ENCODE measurements around the gene TEDC2. TPM values are rescaled to one million over a fixed set of nuclear protein-coding genes. Genes with fewer than 3 reads are reported as not detected.

Gene TEDC2
- total and polyA plus RNA-seq, 10 of the 15 experiments (the other 5 are each of a cell fraction or from before 2014, with no cell fraction given) = 0.23 to 47.9 (median 19.1) TPM

DNA sequence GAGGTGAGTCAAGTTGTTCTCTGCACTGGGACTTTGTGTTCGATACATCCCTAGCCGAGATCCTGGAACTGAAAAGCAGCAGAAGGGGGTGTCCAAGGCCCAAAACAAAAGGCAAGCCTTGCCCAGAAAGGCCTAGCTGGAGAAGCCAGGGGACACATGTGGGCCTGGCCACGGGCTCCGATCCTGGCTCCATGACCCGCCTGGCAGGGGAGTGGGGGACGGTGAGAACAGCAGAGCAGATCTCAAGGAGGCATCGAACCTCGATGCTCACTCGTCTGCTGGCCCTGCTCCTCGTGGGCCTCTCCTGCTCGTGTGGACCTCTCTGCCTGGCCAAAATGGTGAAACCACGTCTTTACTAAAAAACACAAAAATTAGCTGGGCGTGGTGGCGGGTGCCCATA, 21.8 kb upstream of the TEDC2 start (continued):
- TF ChIP-seq PBX3 (IDR thresholded peaks at IDR 0.05; ENCODE audit: insufficient replicate concordance, low read depth, low read length) (no peak), BACH1 (IDR thresholded peaks at IDR 0.05; ENCODE audit: borderline replicate concordance) (no peak)
- TF ChIP-seq, protein P1, sequence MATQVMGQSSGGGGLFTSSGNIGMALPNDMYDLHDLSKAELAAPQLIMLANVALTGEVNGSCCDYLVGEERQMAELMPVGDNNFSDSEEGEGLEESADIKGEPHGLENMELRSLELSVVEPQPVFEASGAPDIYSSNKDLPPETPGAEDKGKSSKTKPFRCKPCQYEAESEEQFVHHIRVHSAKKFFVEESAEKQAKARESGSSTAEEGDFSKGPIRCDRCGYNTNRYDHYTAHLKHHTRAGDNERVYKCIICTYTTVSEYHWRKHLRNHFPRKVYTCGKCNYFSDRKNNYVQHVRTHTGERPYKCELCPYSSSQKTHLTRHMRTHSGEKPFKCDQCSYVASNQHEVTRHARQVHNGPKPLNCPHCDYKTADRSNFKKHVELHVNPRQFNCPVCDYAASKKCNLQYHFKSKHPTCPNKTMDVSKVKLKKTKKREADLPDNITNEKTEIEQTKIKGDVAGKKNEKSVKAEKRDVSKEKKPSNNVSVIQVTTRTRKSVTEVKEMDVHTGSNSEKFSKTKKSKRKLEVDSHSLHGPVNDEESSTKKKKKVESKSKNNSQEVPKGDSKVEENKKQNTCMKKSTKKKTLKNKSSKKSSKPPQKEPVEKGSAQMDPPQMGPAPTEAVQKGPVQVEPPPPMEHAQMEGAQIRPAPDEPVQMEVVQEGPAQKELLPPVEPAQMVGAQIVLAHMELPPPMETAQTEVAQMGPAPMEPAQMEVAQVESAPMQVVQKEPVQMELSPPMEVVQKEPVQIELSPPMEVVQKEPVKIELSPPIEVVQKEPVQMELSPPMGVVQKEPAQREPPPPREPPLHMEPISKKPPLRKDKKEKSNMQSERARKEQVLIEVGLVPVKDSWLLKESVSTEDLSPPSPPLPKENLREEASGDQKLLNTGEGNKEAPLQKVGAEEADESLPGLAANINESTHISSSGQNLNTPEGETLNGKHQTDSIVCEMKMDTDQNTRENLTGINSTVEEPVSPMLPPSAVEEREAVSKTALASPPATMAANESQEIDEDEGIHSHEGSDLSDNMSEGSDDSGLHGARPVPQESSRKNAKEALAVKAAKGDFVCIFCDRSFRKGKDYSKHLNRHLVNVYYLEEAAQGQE (IDR thresholded peaks at IDR 0.05; ENCODE audit: low read depth, low read length) = no peak

DNA sequence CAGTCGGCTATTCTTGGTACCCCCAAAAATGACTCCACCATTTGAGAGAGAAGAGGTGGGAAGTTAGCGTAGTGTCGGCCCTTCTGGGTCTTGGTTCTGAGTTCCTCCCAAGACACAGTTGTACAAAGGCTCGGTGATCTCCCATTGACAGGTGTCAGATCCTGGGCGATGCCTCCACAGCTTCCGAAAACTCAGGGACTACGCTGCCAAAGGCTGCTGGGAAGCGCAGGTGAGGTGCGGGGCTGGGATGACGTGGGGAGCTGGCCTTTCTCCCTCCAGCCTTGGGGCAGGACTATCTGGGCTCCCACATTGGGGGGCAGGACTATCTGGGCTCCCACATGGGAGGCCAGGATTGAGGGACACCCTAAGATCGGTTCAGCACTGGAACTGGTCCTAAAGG, 20.3 kb upstream of the TEDC2 start:
- BruUV-seq (replicated peaks) = no TSS peak
- 93% methylated on average over 11 of the region's 11 CpGs for WGBS (ENCODE audit: insufficient coverage, insufficient replicate concordance, low lambda C conversion rate, missing lambda C conversion rate)
- in situ Hi-C loops (cut with MboI) = no loop called here
- H3K9ac ChIP-seq (ENCODE audit: control insufficient read depth, insufficient read depth, low read length) = no peak overlapping the region
- ChIA-PET CTCF (interaction anchor here (0.8 to 2.0 kb wide), 4 partner anchors 9 to 132 kb away, joined by 3 to 7 read pairs (median 3); no protein-coding TSS in a partner anchor), RAD21 (ENCODE audit: unreplicated experiment) (interaction anchor here (1.6 kb wide), 1 partner anchor 29 kb away, joined by 3 read pairs; no protein-coding TSS in a partner anchor), SMC1A (ENCODE audit: uncharacterized antibody, unreplicated experiment) (interaction anchor here (1.2 to 2.5 kb wide), 3 partner anchors 10 to 62 kb away, joined by 3 to 10 read pairs (median 3); partner anchors contain the start of gene CCNF), POLR2A (interaction anchor here (2.3 kb wide), 1 partner anchor 20 kb away, joined by 9 read pairs; the partner anchor contains the start of gene TEDC2)
- no peak overlapping the region for H3K27ac ChIP-seq (ENCODE audit: control insufficient read depth, insufficient read depth)
- peaks cover 31 to 33% of the 10 kb centered on the region in 2 experiments for H3K36me3 ChIP-seq (ENCODE audit: control insufficient read depth in 2 of 2, insufficient read depth in 2 of 2, low read length in 1 of 2)
- H3K4me1 ChIP-seq (ENCODE audit: control insufficient read depth, insufficient read depth, low read length) = peaks cover 12% of the 10 kb centered on the region
- intact Hi-C loops (cut with micrococcal nuclease; ENCODE audit: unreplicated experiment) = no loop called here
- no peaks in the 10 kb centered on the region for H3K9me3 ChIP-seq (replicated peaks; ENCODE audit: control insufficient read depth, insufficient read depth, low read length)
- H4K20me1 ChIP-seq (ENCODE audit: control insufficient read depth, insufficient read depth) = no peaks in the 10 kb centered on the region
- FAIRE-seq (no peak), DNase-seq (ENCODE audit: low read depth, low spot score) (no peak), ATAC-seq (no peak)
- no peaks in the 10 kb centered on the region for H3K27me3 ChIP-seq (replicated peaks in 1 of 2; ENCODE audit: control insufficient read depth in 2 of 2, insufficient read depth in 2 of 2, low read length in 1 of 2)
- H3K4me3 ChIP-seq = no peak overlapping the region
- no peaks in the 10 kb centered on the region for H3K79me2 ChIP-seq (ENCODE audit: control insufficient read depth, insufficient read depth, low read length)
- H3K4me2 ChIP-seq (ENCODE audit: control insufficient read depth, insufficient read depth) = no peak overlapping the region
- no peak overlapping the region for H2AFZ ChIP-seq (ENCODE audit: control insufficient read depth, low read depth, low read length)
- TF ChIP-seq, protein P2, sequence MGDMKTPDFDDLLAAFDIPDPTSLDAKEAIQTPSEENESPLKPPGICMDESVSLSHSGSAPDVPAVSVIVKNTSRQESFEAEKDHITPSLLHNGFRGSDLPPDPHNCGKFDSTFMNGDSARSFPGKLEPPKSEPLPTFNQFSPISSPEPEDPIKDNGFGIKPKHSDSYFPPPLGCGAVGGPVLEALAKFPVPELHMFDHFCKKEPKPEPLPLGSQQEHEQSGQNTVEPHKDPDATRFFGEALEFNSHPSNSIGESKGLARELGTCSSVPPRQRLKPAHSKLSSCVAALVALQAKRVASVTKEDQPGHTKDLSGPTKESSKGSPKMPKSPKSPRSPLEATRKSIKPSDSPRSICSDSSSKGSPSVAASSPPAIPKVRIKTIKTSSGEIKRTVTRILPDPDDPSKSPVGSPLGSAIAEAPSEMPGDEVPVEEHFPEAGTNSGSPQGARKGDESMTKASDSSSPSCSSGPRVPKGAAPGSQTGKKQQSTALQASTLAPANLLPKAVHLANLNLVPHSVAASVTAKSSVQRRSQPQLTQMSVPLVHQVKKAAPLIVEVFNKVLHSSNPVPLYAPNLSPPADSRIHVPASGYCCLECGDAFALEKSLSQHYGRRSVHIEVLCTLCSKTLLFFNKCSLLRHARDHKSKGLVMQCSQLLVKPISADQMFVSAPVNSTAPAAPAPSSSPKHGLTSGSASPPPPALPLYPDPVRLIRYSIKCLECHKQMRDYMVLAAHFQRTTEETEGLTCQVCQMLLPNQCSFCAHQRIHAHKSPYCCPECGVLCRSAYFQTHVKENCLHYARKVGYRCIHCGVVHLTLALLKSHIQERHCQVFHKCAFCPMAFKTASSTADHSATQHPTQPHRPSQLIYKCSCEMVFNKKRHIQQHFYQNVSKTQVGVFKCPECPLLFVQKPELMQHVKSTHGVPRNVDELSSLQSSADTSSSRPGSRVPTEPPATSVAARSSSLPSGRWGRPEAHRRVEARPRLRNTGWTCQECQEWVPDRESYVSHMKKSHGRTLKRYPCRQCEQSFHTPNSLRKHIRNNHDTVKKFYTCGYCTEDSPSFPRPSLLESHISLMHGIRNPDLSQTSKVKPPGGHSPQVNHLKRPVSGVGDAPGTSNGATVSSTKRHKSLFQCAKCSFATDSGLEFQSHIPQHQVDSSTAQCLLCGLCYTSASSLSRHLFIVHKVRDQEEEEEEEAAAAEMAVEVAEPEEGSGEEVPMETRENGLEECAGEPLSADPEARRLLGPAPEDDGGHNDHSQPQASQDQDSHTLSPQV (IDR thresholded peaks at IDR 0.05) = no peak
- TF ChIP-seq ZNF687 (IDR thresholded peaks at IDR 0.05) (no peak), SUZ12 (IDR thresholded peaks at IDR 0.05; ENCODE audit: unreplicated experiment) (no peak), NFYB (IDR thresholded peaks at IDR 0.05; ENCODE audit: insufficient read depth, low read depth, low read length) (no peak), CBX5 (IDR thresholded peaks at IDR 0.05; ENCODE audit: low read depth) (no peak)

All from GM12878 (cell line).